Neural crest cell (in vitro differentiated cells): ENCODE data around the gene EPS8. TPM values are rescaled to one million over a fixed set of nuclear protein-coding genes. Genes with fewer than 3 reads are reported as not detected.

Source experiments
- DNase-seq: peaks from one replicate; pipeline ENCODE4 v3.0.0; 2021; ENCODE audit warnings: low read depth, mixed read lengths, low spot score
- H3K27ac Mint-ChIP-seq: one replicate; pipeline ENCODE4 v1.8.0; 2021; ENCODE audit warnings: mild to moderate bottlenecking, mixed read lengths; ENCODE audit not compliant: unreplicated experiment
- H3K27me3 Mint-ChIP-seq: 2 replicates; pipeline ENCODE4 v1.8.0; 2021; ENCODE audit warnings: low read depth, mild to moderate bottlenecking, mixed read lengths
- H3K36me3 Mint-ChIP-seq: 2 replicates; pipeline ENCODE4 v1.8.0; 2021; ENCODE audit warnings: low read depth, mild to moderate bottlenecking, mixed read lengths
- H3K4me1 Mint-ChIP-seq: 2 replicates; pipeline ENCODE4 v1.8.0; 2021; ENCODE audit warnings: mixed read lengths
- H3K4me3 Mint-ChIP-seq: one replicate; pipeline ENCODE4 v1.8.0; 2021; ENCODE audit warnings: mild to moderate bottlenecking, mixed read lengths
- H3K9me3 Mint-ChIP-seq: 2 replicates; pipeline ENCODE4 v1.8.0; 2021; ENCODE audit warnings: mixed read lengths
- CTCF ChIP-seq: fragments of 200-600 bp; sonication (generic); conservative IDR thresholded peaks from 2 replicates; pipeline ENCODE4 v1.5.0; 2021; ENCODE audit warnings: antibody characterized with exemption, mild to moderate bottlenecking
- total RNA-seq: library from RNA; stranded (reverse); gene quantifications from 2 replicates; pipeline ENCODE4 v1.2.1, GENCODE V29; 2021

EPS8 gene
- total RNA-seq, 1 donor from 2014 or later: 24.4 TPM

GRCh38 chr12:15726027-15726877 lies 62.9 kb downstream of the EPS8 start:
- H3K4me3 Mint-ChIP-seq: no peak overlapping the region

GRCh38 chr12:15722951-15723350 lies 66.2 kb downstream of the EPS8 start:
- Mint-ChIP-seq H3K4me1 (peaks cover 44% of the 10 kb centered on the region), H3K4me3 (no peak overlapping the region), H3K9me3 (no peaks in the 10 kb centered on the region), H3K36me3 (no peaks in the 10 kb centered on the region), H3K27me3 (no peaks in the 10 kb centered on the region), H3K27ac (no peak overlapping the region)
- DNase-seq: no peak
- TF ChIP-seq CTCF: no peak

More at GRCh38 chr12:15726027-15726877, 62.9 kb downstream of the EPS8 start:
- Mint-ChIP-seq H3K4me1 (peaks cover 40% of the 10 kb centered on the region), H3K27ac (peak overlapping the region; percentile 7), H3K27me3 (no peaks in the 10 kb centered on the region), H3K36me3 (peaks cover 7% of the 10 kb centered on the region), H3K9me3 (no peaks in the 10 kb centered on the region)
- no peak for DNase-seq
- TF ChIP-seq CTCF: no peak

- H3K4me3 Mint-ChIP-seq: no peak overlapping the region
- H3K9me3 Mint-ChIP-seq: no peaks in the 10 kb centered on the region
- TF ChIP-seq CTCF: no peak
- H3K4me1 Mint-ChIP-seq: peaks cover 40% of the 10 kb centered on the region
- H3K36me3 Mint-ChIP-seq: no peaks in the 10 kb centered on the region
- H3K27me3 Mint-ChIP-seq: no peaks in the 10 kb centered on the region
- DNase-seq: no peak
- peak overlapping the region; percentile 58 for H3K27ac Mint-ChIP-seq
Observed at GRCh38 chr12:15721316-15722115, 67.7 kb downstream of the EPS8 start.

- Mint-ChIP-seq H3K27me3 (no peaks in the 10 kb centered on the region), H3K36me3 (no peaks in the 10 kb centered on the region), H3K4me1 (peaks cover 33% of the 10 kb centered on the region), H3K4me3 (no peak overlapping the region), H3K27ac (peak overlapping the region; percentile 72), H3K9me3 (no peaks in the 10 kb centered on the region)
- DNase-seq: no peak
- no peak for TF ChIP-seq CTCF
Observed at GRCh38 chr12:15720295-15720694, 68.9 kb downstream of the EPS8 start.

GRCh38 chr12:15719230-15719629 lies 70.0 kb downstream of the EPS8 start:
- Mint-ChIP-seq H3K27ac (no peak overlapping the region), H3K4me3 (no peak overlapping the region), H3K9me3 (peaks cover 3% of the 10 kb centered on the region), H3K36me3 (peaks cover 4% of the 10 kb centered on the region), H3K4me1 (peaks cover 38% of the 10 kb centered on the region), H3K27me3 (no peaks in the 10 kb centered on the region)
- TF ChIP-seq CTCF: no peak
- no peak for DNase-seq
